GM19025 (cell line): ENCODE data around the gene NPIPB6.

Experiments used
- ATAC-seq: cut with Tn5 transposase; IDR thresholded peaks from one replicate; pipeline ENCODE4 v1.9.1; 2021; ENCODE audit warnings: mild to moderate bottlenecking, low read depth, moderate library complexity; ENCODE audit not compliant: unreplicated experiment

Gene NPIPB6

GRCh38 chr16:28324235-28324886, 38.9 kb downstream of the NPIPB6 start:
- no peak for ATAC-seq

- no peak for ATAC-seq
Observed at GRCh38 chr16:28321700-28322411, 41.5 kb downstream of the NPIPB6 start.

- no peak for ATAC-seq
Observed at GRCh38 chr16:28320741-28321140, 42.6 kb downstream of the NPIPB6 start.

GRCh38 chr16:28320023-28320561, 43.2 kb downstream of the NPIPB6 start:
- no peak for ATAC-seq

GRCh38 chr16:28319476-28320022, 43.8 kb downstream of the NPIPB6 start:
- ATAC-seq: no peak

GRCh38 chr16:28318042-28318744, 45.1 kb downstream of the NPIPB6 start:
- no peak for ATAC-seq

- no peak for ATAC-seq
Observed at GRCh38 chr16:28317040-28317880, 46.0 kb downstream of the NPIPB6 start.

GRCh38 chr16:28316054-28316453, 47.3 kb downstream of the NPIPB6 start:
- ATAC-seq: no peak

- ATAC-seq: no peak
Observed at GRCh38 chr16:28313587-28313986, 49.7 kb downstream of the NPIPB6 start.

GRCh38 chr16:28312327-28312726, 51.0 kb downstream of the NPIPB6 start:
- ATAC-seq: no peak

- ATAC-seq: no peak
Observed at GRCh38 chr16:28311913-28312312, 51.4 kb downstream of the NPIPB6 start.

- ATAC-seq: no peak
Observed at GRCh38 chr16:28311413-28311812, 51.9 kb downstream of the NPIPB6 start.

- no peak for ATAC-seq
Observed at GRCh38 chr16:28310796-28311195, 52.5 kb downstream of the NPIPB6 start.

- no peak for ATAC-seq
Observed at GRCh38 chr16:28309811-28310311, 53.4 kb downstream of the NPIPB6 start.

- ATAC-seq: no peak
Observed at GRCh38 chr16:28308794-28309584, 54.3 kb downstream of the NPIPB6 start.

GRCh38 chr16:28307936-28308335, 55.4 kb downstream of the NPIPB6 start:
- no peak for ATAC-seq

- no peak for ATAC-seq
Observed at GRCh38 chr16:28304214-28304613, 59.1 kb downstream of the NPIPB6 start.

- ATAC-seq: no peak
Observed at GRCh38 chr16:28303132-28303531, 60.2 kb downstream of the NPIPB6 start.

- no peak for ATAC-seq
Observed at GRCh38 chr16:28301620-28302019, 61.7 kb downstream of the NPIPB6 start.
